SK-N-SH treated with all-trans-retinoic acid at 6 μM for 48 hours (cell line): ENCODE results near the gene S100A8.
"Not testable (repeated sequence)": the region's sequence is repeated elsewhere in the genome, so short reads cannot be mapped to it uniquely, and the experiment has no call there.

ENCODE experiments used
- ATAC-seq: fragments of 200-7000 bp; cut with Tn5 transposase; 3 replicates; pipeline ENCODE4 v1.9.1; 2020; ENCODE audit warnings: mild to moderate bottlenecking, moderate library complexity
- ARNTL ChIP-seq: fragments of 450-650 bp; formaldehyde crosslinking; IDR thresholded peaks from 2 replicates; pipeline ENCODE4 v1.5.0; 2020; ENCODE audit warnings: low read depth, mild to moderate bottlenecking, moderate library complexity, borderline replicate concordance
- CSDC2 ChIP-seq: fragments of 250-450 bp; sonication (Bioruptor Pico); IDR thresholded peaks from 2 replicates; pipeline ENCODE4 v1.5.0; 2020; ENCODE audit warnings: mild to moderate bottlenecking, moderate library complexity
- ESRRG ChIP-seq: fragments of 250-450 bp; sonication (Bioruptor Pico); IDR thresholded peaks from 2 replicates; pipeline ENCODE4 v1.6.1; 2021; ENCODE audit warnings: mild to moderate bottlenecking
- GLIS3 ChIP-seq: fragments of 250-450 bp; sonication (Bioruptor Pico); IDR thresholded peaks from 2 replicates; pipeline ENCODE4 v1.5.0; 2020; ENCODE audit warnings: mild to moderate bottlenecking, moderate library complexity
- ISL1 ChIP-seq: fragments of 250-450 bp; sonication (Bioruptor Pico); IDR thresholded peaks from 2 replicates; pipeline ENCODE4 v2.1.2; 2022; ENCODE audit warnings: mild to moderate bottlenecking, moderate library complexity
- OSR1 ChIP-seq: fragments of 250-450 bp; sonication (Bioruptor Pico); IDR thresholded peaks from 2 replicates; pipeline ENCODE4 v1.8.0; 2022; ENCODE audit warnings: moderate library complexity, mild to moderate bottlenecking, inconsistent platforms
- POU6F1 ChIP-seq: fragments of 250-450 bp; sonication (Bioruptor Pico); IDR thresholded peaks from 2 replicates; pipeline ENCODE4 v1.8.0; 2021; ENCODE audit warnings: low read depth, mild to moderate bottlenecking, moderate library complexity, borderline replicate concordance
- PPARA ChIP-seq: fragments of 250-450 bp; sonication (Bioruptor Pico); IDR thresholded peaks from 2 replicates; pipeline ENCODE4 v1.5.0; 2020; ENCODE audit warnings: mild to moderate bottlenecking, borderline replicate concordance
- RARB ChIP-seq: fragments of 250-450 bp; sonication (Bioruptor Pico); IDR thresholded peaks from 2 replicates; pipeline ENCODE4 v1.8.0; 2021; ENCODE audit warnings: mild to moderate bottlenecking, moderate library complexity
- TCF4 ChIP-seq: fragments of 250-450 bp; sonication (Bioruptor Pico); IDR thresholded peaks from 2 replicates; pipeline ENCODE4 v1.8.0; 2021; ENCODE audit warnings: mild to moderate bottlenecking, moderate library complexity, borderline replicate concordance
- TSHZ2 ChIP-seq: fragments of 250-450 bp; sonication (Bioruptor Pico); IDR thresholded peaks from 2 replicates; pipeline ENCODE4 v1.5.0; 2020; ENCODE audit warnings: mild to moderate bottlenecking, moderate library complexity
- ZC3H10 ChIP-seq: fragments of 250-450 bp; sonication (Bioruptor Pico); IDR thresholded peaks from 2 replicates; pipeline ENCODE4 v1.5.1; 2021; ENCODE audit warnings: mild to moderate bottlenecking, moderate library complexity
- ZFP30 ChIP-seq: fragments of 450-650 bp; formaldehyde crosslinking; IDR thresholded peaks from 2 replicates; pipeline ENCODE4 v1.5.0; 2022; ENCODE audit warnings: mild to moderate bottlenecking, moderate library complexity
- ZNF565 ChIP-seq: fragments of 450-650 bp; formaldehyde crosslinking; conservative IDR thresholded peaks from 2 replicates; pipeline ENCODE4 v1.5.0; 2020; ENCODE audit warnings: low read depth, mild to moderate bottlenecking, moderate library complexity
- ZNF70 ChIP-seq: fragments of 450-650 bp; formaldehyde crosslinking; IDR thresholded peaks from 2 replicates; pipeline ENCODE4 v1.5.0; 2020; ENCODE audit warnings: mild to moderate bottlenecking, moderate library complexity
- ZNF8 ChIP-seq: fragments of 450-650 bp; formaldehyde crosslinking; IDR thresholded peaks from 2 replicates; pipeline ENCODE4 v1.5.0; 2020; ENCODE audit warnings: mild to moderate bottlenecking, moderate library complexity
- TF ChIP-seq, protein P1 (sequence below): fragments of 250-450 bp; sonication (Bioruptor Pico); IDR thresholded peaks from 2 replicates; pipeline ENCODE4 v1.5.1; 2020; ENCODE audit warnings: low read depth, mild to moderate bottlenecking, moderate library complexity
- TF ChIP-seq, protein P2 (sequence below): fragments of 250-450 bp; sonication (Bioruptor Pico); IDR thresholded peaks from 2 replicates; pipeline ENCODE4 v1.5.1; 2021; ENCODE audit warnings: mild to moderate bottlenecking, moderate library complexity
- TF ChIP-seq, protein P3 (sequence below): fragments of 250-450 bp; sonication (Bioruptor Pico); IDR thresholded peaks from 2 replicates; pipeline ENCODE4 v1.8.0; 2020; ENCODE audit warnings: mild to moderate bottlenecking, moderate library complexity, borderline replicate concordance

S100A8 gene

GRCh38 chr1:153422450-153423068 is 31.7 kb upstream of the S100A8 start:
- peak; percentile 88 for ATAC-seq
- TF ChIP-seq TCF4 (CRISPR knock-in tag) (no peak), OSR1 (CRISPR knock-in tag) (no peak), ZNF8 (CRISPR knock-in tag) (no peak), ZFP30 (CRISPR knock-in tag) (no peak), ESRRG (CRISPR knock-in tag) (no peak), ZNF70 (CRISPR knock-in tag) (no peak), POU6F1 (CRISPR knock-in tag) (no peak), TSHZ2 (no peak), RARB (CRISPR knock-in tag) (no peak), PPARA (CRISPR knock-in tag) (no peak), GLIS3 (no peak)
- TF ChIP-seq, protein P1, sequence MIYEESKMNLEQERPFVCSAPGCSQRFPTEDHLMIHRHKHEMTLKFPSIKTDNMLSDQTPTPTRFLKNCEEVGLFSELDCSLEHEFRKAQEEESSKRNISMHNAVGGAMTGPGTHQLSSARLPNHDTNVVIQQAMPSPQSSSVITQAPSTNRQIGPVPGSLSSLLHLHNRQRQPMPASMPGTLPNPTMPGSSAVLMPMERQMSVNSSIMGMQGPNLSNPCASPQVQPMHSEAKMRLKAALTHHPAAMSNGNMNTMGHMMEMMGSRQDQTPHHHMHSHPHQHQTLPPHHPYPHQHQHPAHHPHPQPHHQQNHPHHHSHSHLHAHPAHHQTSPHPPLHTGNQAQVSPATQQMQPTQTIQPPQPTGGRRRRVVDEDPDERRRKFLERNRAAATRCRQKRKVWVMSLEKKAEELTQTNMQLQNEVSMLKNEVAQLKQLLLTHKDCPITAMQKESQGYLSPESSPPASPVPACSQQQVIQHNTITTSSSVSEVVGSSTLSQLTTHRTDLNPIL (CRISPR knock-in tag) = no peak

DNA sequence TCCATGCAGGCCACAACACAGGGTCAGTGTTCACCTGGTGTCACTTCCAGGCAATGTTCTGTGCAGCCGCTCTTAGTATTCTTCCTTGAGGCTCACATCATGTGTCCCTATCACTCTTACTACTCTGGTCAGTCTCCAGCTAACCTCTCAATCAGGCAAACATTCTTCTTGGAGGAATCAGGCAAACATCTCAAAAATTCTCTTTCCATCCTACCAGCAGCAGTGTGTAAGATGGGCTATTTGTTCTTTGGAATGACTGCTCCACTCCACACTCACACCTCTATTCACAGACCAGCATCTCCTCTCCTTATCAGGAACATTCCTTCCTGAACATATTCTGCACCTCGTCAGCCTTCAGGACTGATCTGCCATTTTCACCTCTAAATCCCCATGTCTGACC is 29.4 kb upstream of the S100A8 start:
- TF ChIP-seq ARNTL (CRISPR knock-in tag) (no peak), RARB (CRISPR knock-in tag) (no peak), ZNF565 (CRISPR knock-in tag) (no peak), POU6F1 (CRISPR knock-in tag) (no peak), PPARA (CRISPR knock-in tag) (no peak), ZC3H10 (no peak), ZNF70 (CRISPR knock-in tag) (no peak), ISL1 (no peak), CSDC2 (CRISPR knock-in tag) (no peak), GLIS3 (no peak)
- TF ChIP-seq, protein P2, sequence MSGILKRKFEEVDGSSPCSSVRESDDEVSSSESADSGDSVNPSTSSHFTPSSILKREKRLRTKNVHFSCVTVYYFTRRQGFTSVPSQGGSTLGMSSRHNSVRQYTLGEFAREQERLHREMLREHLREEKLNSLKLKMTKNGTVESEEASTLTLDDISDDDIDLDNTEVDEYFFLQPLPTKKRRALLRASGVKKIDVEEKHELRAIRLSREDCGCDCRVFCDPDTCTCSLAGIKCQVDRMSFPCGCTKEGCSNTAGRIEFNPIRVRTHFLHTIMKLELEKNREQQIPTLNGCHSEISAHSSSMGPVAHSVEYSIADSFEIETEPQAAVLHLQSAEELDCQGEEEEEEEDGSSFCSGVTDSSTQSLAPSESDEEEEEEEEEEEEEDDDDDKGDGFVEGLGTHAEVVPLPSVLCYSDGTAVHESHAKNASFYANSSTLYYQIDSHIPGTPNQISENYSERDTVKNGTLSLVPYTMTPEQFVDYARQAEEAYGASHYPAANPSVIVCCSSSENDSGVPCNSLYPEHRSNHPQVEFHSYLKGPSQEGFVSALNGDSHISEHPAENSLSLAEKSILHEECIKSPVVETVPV = no peak
- TF ChIP-seq, protein P3, sequence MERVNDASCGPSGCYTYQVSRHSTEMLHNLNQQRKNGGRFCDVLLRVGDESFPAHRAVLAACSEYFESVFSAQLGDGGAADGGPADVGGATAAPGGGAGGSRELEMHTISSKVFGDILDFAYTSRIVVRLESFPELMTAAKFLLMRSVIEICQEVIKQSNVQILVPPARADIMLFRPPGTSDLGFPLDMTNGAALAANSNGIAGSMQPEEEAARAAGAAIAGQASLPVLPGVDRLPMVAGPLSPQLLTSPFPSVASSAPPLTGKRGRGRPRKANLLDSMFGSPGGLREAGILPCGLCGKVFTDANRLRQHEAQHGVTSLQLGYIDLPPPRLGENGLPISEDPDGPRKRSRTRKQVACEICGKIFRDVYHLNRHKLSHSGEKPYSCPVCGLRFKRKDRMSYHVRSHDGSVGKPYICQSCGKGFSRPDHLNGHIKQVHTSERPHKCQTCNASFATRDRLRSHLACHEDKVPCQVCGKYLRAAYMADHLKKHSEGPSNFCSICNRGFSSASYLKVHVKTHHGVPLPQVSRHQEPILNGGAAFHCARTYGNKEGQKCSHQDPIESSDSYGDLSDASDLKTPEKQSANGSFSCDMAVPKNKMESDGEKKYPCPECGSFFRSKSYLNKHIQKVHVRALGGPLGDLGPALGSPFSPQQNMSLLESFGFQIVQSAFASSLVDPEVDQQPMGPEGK (CRISPR knock-in tag) = no peak
- ATAC-seq = no peak

- ATAC-seq = not testable (repeated sequence)
Observed at GRCh38 chr1:153419436-153419793, 28.5 kb upstream of the S100A8 start.

DNA sequence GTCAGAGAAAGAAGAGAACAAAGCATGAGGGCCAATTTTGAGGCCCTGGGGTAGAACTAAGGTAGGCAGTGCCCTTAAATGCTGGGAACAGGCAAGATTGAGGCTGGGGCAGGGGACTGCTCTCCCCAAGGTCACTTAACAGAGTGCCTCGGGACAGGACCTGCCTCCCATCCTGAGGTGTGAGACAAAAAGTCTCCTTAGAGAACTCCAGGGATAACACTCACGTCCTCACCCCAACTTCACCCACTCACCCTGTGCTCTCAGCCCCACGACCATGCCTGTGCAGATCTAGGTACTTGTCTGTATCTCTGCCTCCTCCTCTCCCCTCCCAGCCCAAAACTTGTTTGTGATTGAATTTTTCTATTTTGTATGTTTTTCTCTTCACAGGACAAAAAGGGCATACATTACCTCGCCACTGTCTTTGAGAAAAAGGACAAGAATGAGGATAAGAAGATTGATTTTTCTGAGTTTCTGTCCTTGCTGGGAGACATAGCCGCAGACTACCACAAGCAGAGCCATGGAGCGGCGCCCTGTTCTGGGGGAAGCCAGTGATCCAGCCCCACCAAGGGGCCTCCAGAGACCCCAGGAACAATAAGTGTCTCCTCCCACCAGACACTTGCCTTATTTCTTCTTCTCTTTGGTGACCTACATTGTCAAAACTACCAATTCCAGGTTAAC is 28.0 kb upstream of the S100A8 start:
- not testable (repeated sequence) for ATAC-seq
